NCI-H1092 treated with DMSO at 0.1 percent for 48 hours (cell line): Measurements from ENCODE around the gene IZUMO2.

Source experiments
- DNase-seq: peaks from one replicate; lab custom pipeline; 2025; lab: John Stamatoyannopoulos, UW

Gene IZUMO2

GRCh38 chr19:50162988-50163387 is at the start of gene IZUMO2:
IZUMO2 (minus strand) TSS chr19:50163281; CDS start chr19:50163194, 87 bp downstream.
- DNase-seq = no peak

- no peak for DNase-seq
Measured at GRCh38 chr19:50210425-50210824, 47.3 kb upstream of the IZUMO2 start.

- no peak for DNase-seq
Measured at GRCh38 chr19:50209131-50209530, 46.0 kb upstream of the IZUMO2 start.

GRCh38 chr19:50207730-50208129 is 44.6 kb upstream of the IZUMO2 start:
- no peak for DNase-seq

- DNase-seq = no peak
Measured at GRCh38 chr19:50206191-50206590, 43.1 kb upstream of the IZUMO2 start.

- DNase-seq = no peak
Measured at GRCh38 chr19:50205681-50206138, 42.6 kb upstream of the IZUMO2 start.

- no peak for DNase-seq
Measured at GRCh38 chr19:50204811-50205675, 42.0 kb upstream of the IZUMO2 start.

- DNase-seq = no peak
Measured at GRCh38 chr19:50204081-50204428, 41.0 kb upstream of the IZUMO2 start.

- no peak for DNase-seq
Measured at GRCh38 chr19:50203281-50204080, 40.4 kb upstream of the IZUMO2 start, which contains the start of gene MYH14. MYH14 (plus strand) TSS chr19:50203622; CDS start chr19:50210366, 6,744 bp downstream.

GRCh38 chr19:50202962-50203280 is 39.8 kb upstream of the IZUMO2 start:
- DNase-seq = no peak

- DNase-seq = no peak
Measured at GRCh38 chr19:50202386-50202785, 39.3 kb upstream of the IZUMO2 start.

GRCh38 chr19:50199259-50199555 is 36.1 kb upstream of the IZUMO2 start:
- DNase-seq = no peak

GRCh38 chr19:50198431-50199258 is 35.6 kb upstream of the IZUMO2 start:
- DNase-seq = no peak

- no peak for DNase-seq
Measured at GRCh38 chr19:50197348-50197747, 34.3 kb upstream of the IZUMO2 start.

- DNase-seq = no peak
Measured at GRCh38 chr19:50196322-50196932, 33.3 kb upstream of the IZUMO2 start.

- no peak for DNase-seq
Measured at GRCh38 chr19:50195224-50195623, 32.1 kb upstream of the IZUMO2 start.

GRCh38 chr19:50192463-50193211 is 29.6 kb upstream of the IZUMO2 start:
- no peak for DNase-seq

GRCh38 chr19:50191216-50191615 is 28.1 kb upstream of the IZUMO2 start:
- DNase-seq = no peak

- no peak for DNase-seq
Measured at GRCh38 chr19:50190439-50190891, 27.4 kb upstream of the IZUMO2 start.

GRCh38 chr19:50189331-50189730 is 26.2 kb upstream of the IZUMO2 start:
- no peak for DNase-seq

- DNase-seq = no peak
Measured at GRCh38 chr19:50187937-50188336, 24.9 kb upstream of the IZUMO2 start.
